HEK293T (cell line): ENCODE results near the gene SCO1.

Experiments used
- CTBP1 ChIP-seq: fragments of 450-650 bp; IDR thresholded peaks from 2 replicates; pipeline ENCODE4 v1.6.1; 2016; ENCODE audit warnings: borderline replicate concordance
- FOXA1 ChIP-seq: fragments of 450-650 bp; IDR thresholded peaks from 2 replicates; pipeline ENCODE4 v1.6.1; 2016; ENCODE audit warnings: mild to moderate bottlenecking
- FOXM1 ChIP-seq: fragments of 450-650 bp; IDR thresholded peaks from 2 replicates; pipeline ENCODE4 v1.6.1; 2017; ENCODE audit warnings: mild to moderate bottlenecking, borderline replicate concordance
- SP1 ChIP-seq: fragments of 450-650 bp; IDR thresholded peaks from 2 replicates; pipeline ENCODE4 v1.6.1; 2017
- ZNF384 ChIP-seq: fragments of 450-650 bp; IDR thresholded peaks from 2 replicates; pipeline ENCODE4 v1.6.1; 2016

- TF ChIP-seq ZNF384 (no peak), SP1 (no peak), FOXA1 (no peak), FOXM1 (no peak), CTBP1 (no peak)
Observed at GRCh38 chr17:10725262-10725661, 27.9 kb upstream of the SCO1 start.
